Measurements from ENCODE around the gene TSPYL4. TPM values are rescaled to one million over a fixed set of nuclear protein-coding genes. Genes with fewer than 3 reads are reported as not detected.

TSPYL4 gene
- total RNA-seq, 1 experiment from 2014 or later = 5.4 TPM

DNA sequence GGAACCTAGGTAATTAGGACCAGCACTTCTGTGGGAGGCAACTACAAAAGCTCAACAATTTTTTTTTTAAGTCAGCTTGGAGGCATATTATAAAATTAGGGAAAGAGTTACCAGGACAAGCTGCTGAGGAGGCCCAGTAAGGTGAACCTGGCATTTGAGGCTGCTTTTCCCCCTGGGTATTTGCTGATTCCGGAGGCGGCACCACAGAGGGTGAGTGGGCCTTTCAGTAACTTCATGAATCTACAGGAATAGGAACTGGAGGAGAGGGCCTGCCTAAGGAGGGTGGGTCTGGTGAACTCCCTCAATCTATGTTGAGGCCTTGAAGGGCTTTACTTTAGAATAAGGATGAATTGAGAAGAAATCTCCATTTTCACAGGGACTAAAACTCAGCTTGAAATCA lies 14.6 kb downstream of the TSPYL4 start:
- no peak for DNase-seq (ENCODE audit: low read depth, low spot score)
- CTCF ChIA-PET = no interaction called here

More for the DNA sequence above, 14.6 kb downstream of the TSPYL4 start:
- no peak overlapping the region for H2AFZ ChIP-seq (ENCODE audit: low read depth, low read length, poor library complexity, severe bottlenecking)
- RAD21 ChIA-PET (ENCODE audit: low non-redundant PET in 1 of 2, low total read pairs in 2 of 2, uncharacterized antibody in 2 of 2, unreplicated experiment in 2 of 2) = no interaction called here
- POLR2A ChIA-PET = no interaction called here
- H3K9me3 ChIP-seq (ENCODE audit: control insufficient read depth in 1 of 2, insufficient read depth in 1 of 2, low read depth in 1 of 2, low read length in 2 of 2) = no peaks in the 10 kb centered on the region
- H3K9ac ChIP-seq (ENCODE audit: low read length) = no peak overlapping the region
- H3K27ac ChIP-seq (ENCODE audit: low read depth, low read length) = no peak overlapping the region
- TF ChIP-seq FOSL1 (IDR thresholded peaks at IDR 0.05; ENCODE audit: low read depth) (no peak), EZH2 (IDR thresholded peaks at IDR 0.05) (no peak), RAD21 (IDR thresholded peaks at IDR 0.05; ENCODE audit: low read depth) (no peak), JUND (IDR thresholded peaks at IDR 0.05) (no peak), POLR2AphosphoS5 (IDR thresholded peaks at IDR 0.05; ENCODE audit: low read depth, low read length) (no peak), SIN3A (IDR thresholded peaks at IDR 0.05; ENCODE audit: low read depth) (no peak)
- TF ChIP-seq, protein P1, sequence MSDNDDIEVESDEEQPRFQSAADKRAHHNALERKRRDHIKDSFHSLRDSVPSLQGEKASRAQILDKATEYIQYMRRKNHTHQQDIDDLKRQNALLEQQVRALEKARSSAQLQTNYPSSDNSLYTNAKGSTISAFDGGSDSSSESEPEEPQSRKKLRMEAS (IDR thresholded peaks at IDR 0.05) = no peak
- TF ChIP-seq, protein P2, sequence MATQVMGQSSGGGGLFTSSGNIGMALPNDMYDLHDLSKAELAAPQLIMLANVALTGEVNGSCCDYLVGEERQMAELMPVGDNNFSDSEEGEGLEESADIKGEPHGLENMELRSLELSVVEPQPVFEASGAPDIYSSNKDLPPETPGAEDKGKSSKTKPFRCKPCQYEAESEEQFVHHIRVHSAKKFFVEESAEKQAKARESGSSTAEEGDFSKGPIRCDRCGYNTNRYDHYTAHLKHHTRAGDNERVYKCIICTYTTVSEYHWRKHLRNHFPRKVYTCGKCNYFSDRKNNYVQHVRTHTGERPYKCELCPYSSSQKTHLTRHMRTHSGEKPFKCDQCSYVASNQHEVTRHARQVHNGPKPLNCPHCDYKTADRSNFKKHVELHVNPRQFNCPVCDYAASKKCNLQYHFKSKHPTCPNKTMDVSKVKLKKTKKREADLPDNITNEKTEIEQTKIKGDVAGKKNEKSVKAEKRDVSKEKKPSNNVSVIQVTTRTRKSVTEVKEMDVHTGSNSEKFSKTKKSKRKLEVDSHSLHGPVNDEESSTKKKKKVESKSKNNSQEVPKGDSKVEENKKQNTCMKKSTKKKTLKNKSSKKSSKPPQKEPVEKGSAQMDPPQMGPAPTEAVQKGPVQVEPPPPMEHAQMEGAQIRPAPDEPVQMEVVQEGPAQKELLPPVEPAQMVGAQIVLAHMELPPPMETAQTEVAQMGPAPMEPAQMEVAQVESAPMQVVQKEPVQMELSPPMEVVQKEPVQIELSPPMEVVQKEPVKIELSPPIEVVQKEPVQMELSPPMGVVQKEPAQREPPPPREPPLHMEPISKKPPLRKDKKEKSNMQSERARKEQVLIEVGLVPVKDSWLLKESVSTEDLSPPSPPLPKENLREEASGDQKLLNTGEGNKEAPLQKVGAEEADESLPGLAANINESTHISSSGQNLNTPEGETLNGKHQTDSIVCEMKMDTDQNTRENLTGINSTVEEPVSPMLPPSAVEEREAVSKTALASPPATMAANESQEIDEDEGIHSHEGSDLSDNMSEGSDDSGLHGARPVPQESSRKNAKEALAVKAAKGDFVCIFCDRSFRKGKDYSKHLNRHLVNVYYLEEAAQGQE (IDR thresholded peaks at IDR 0.05; ENCODE audit: low read depth) = no peak
- TF ChIP-seq, protein P3, sequence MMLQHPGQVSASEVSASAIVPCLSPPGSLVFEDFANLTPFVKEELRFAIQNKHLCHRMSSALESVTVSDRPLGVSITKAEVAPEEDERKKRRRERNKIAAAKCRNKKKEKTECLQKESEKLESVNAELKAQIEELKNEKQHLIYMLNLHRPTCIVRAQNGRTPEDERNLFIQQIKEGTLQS (IDR thresholded peaks at IDR 0.05) = no peak
- TF ChIP-seq, protein P4, sequence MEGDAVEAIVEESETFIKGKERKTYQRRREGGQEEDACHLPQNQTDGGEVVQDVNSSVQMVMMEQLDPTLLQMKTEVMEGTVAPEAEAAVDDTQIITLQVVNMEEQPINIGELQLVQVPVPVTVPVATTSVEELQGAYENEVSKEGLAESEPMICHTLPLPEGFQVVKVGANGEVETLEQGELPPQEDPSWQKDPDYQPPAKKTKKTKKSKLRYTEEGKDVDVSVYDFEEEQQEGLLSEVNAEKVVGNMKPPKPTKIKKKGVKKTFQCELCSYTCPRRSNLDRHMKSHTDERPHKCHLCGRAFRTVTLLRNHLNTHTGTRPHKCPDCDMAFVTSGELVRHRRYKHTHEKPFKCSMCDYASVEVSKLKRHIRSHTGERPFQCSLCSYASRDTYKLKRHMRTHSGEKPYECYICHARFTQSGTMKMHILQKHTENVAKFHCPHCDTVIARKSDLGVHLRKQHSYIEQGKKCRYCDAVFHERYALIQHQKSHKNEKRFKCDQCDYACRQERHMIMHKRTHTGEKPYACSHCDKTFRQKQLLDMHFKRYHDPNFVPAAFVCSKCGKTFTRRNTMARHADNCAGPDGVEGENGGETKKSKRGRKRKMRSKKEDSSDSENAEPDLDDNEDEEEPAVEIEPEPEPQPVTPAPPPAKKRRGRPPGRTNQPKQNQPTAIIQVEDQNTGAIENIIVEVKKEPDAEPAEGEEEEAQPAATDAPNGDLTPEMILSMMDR (IDR thresholded peaks at IDR 0.05 in 2 of 3, conservative IDR thresholded peaks at IDR 0.05 in 1 of 3; ENCODE audit: borderline replicate concordance in 1 of 3, insufficient read depth in 1 of 3, low read depth in 2 of 3, low read length in 2 of 3) = no peak
- no TSS peak for BruUV-seq (replicated peaks)
- ATAC-seq = no peak
- H3K4me2 ChIP-seq (ENCODE audit: low read length) = no peak overlapping the region
- H3K4me1 ChIP-seq (ENCODE audit: control insufficient read depth in 1 of 2, insufficient read depth in 2 of 2, low read length in 2 of 2) = no peaks in the 10 kb centered on the region
- no peak overlapping the region for H3K4me3 ChIP-seq (replicated peaks in 1 of 2; ENCODE audit: low read depth in 1 of 2, low read length in 2 of 2)
- no peaks in the 10 kb centered on the region for H3K79me2 ChIP-seq (ENCODE audit: insufficient read depth, low read length)
- H3K27me3 ChIP-seq (ENCODE audit: insufficient read depth, low read length) = no peaks in the 10 kb centered on the region
- H3K9me2 ChIP-seq (ENCODE audit: insufficient read depth) = no peaks in the 10 kb centered on the region
- H3K36me3 ChIP-seq (ENCODE audit: control insufficient read depth in 1 of 2, insufficient read depth in 2 of 2, low read length in 2 of 2) = 0 out of 4 replicates have a peak, but pooled peaks cover 0 to 4% of the 10 kb centered on the region in 2 experiments
- intact Hi-C loops (cut with micrococcal nuclease) = no loop called here
- H4K20me1 ChIP-seq (ENCODE audit: insufficient read depth) = no peaks in the 10 kb centered on the region

Data from HCT116 (cell line).